ENCODE measurements around the gene FSHR. TPM values are rescaled to one million over a fixed set of nuclear protein-coding genes. Genes with fewer than 3 reads are reported as not detected.

FSHR gene
- total and polyA plus RNA-seq, 2 of the 8 experiments (the other 6 are each of a cell fraction or from before 2014, with no cell fraction given), result not detected

GRCh38 chr2:48941456-48941855, 212.9 kb downstream of the FSHR start:
- no peak overlapping the region for H2BK5ac ChIP-seq (ENCODE audit: low read depth, low read length)
- no peak overlapping the region for H2BK12ac ChIP-seq (ENCODE audit: low read depth, low read length)
- no peaks in the 10 kb centered on the region for H3K36me3 ChIP-seq (ENCODE audit: control insufficient read depth in 2 of 4, insufficient read depth in 4 of 4, low read length in 3 of 4)
- H3K27me3 ChIP-seq (replicated peaks in 1 of 4; ENCODE audit: control insufficient read depth in 3 of 4, extremely low read depth in 1 of 4, insufficient read depth in 3 of 4, low read length in 3 of 4), result no peaks in the 10 kb centered on the region
- H3K4me1 ChIP-seq (replicated peaks in 1 of 4; ENCODE audit: control insufficient read depth in 3 of 4, insufficient read depth in 4 of 4, low read length in 3 of 4), result 0 out of 7 replicates have a peak, but pooled peaks cover 0 to 2% (median 0%) of the 10 kb centered on the region in 4 experiments
- ChIA-PET CTCF (ENCODE audit: partially characterized antibody) (interaction anchor here (1.6 kb wide), 1 partner anchor 341 kb away, joined by 6 read pairs; no protein-coding TSS in a partner anchor), POLR2A (ENCODE audit: partially characterized antibody) (no interaction called here)
- H2BK15ac ChIP-seq (ENCODE audit: low read length), result no peak overlapping the region
- H4K8ac ChIP-seq (ENCODE audit: extremely low read depth, insufficient read depth, low read length), result no peak overlapping the region
- no peak overlapping the region for H3K56ac ChIP-seq (replicated peaks; ENCODE audit: insufficient read length, low read depth, low read length)
- no peaks in the 10 kb centered on the region for H4K20me1 ChIP-seq (replicated peaks in 1 of 2; ENCODE audit: control insufficient read depth in 1 of 2, insufficient read depth in 2 of 2, low read length in 2 of 2)
- no peaks in the 10 kb centered on the region for H3K79me2 ChIP-seq (ENCODE audit: control insufficient read depth in 1 of 2, insufficient read depth in 2 of 2, low read length in 2 of 2)
- H3K79me1 ChIP-seq (ENCODE audit: low read depth, low read length), result no peaks in the 10 kb centered on the region
- no peak overlapping the region for H2BK120ac ChIP-seq (replicated peaks; ENCODE audit: low read depth, low read length)
- no peak overlapping the region for H3K4me3 ChIP-seq (ENCODE audit: extremely low read depth in 1 of 4, insufficient read depth in 2 of 4, low read depth in 3 of 4, low read length in 4 of 4)
- H4K91ac ChIP-seq (replicated peaks; ENCODE audit: insufficient read length, low read length), result no peak overlapping the region
- no peak overlapping the region for H3K14ac ChIP-seq (ENCODE audit: insufficient read length)
- no peaks in the 10 kb centered on the region for H3K9me3 ChIP-seq (ENCODE audit: insufficient read depth in 2 of 2, low read depth in 1 of 2, low read length in 1 of 2)
- DNase-seq (ENCODE audit: low read depth in 1 of 2, low spot score in 2 of 2) (no peak), FAIRE-seq (no peak)
- H3K4me2 ChIP-seq (ENCODE audit: insufficient read depth in 1 of 2, low read depth in 2 of 2, low read length in 2 of 2), result no peak overlapping the region
- no peak overlapping the region for H4K5ac ChIP-seq (ENCODE audit: insufficient read length, low read depth, low read length)
- no peak overlapping the region for H3K23ac ChIP-seq (ENCODE audit: insufficient read length)
- no peak overlapping the region for H2BK20ac ChIP-seq (ENCODE audit: low read length)
- 80% methylated on average over 3 of the region's 3 CpGs; no CpG with 5 or more reads in 1 of the 2 experiments for WGBS, 2 experiments (ENCODE audit: extremely low coverage in 1 of 2, insufficient coverage in 1 of 2, insufficient read length in 1 of 2, insufficient replicate concordance in 2 of 2, low coverage in 1 of 2, low lambda C conversion rate in 2 of 2, missing lambda C conversion rate in 1 of 2)
- no peak overlapping the region for H3K4ac ChIP-seq (replicated peaks; ENCODE audit: insufficient read length, low read depth, low read length)
- H3K27ac ChIP-seq (ENCODE audit: low read depth, low read length), result no peak overlapping the region
- H2AFZ ChIP-seq (ENCODE audit: low read length), result peak overlapping the region; percentile 58; the same call in 1 of the 2 replicates
- no peak overlapping the region for H2AK5ac ChIP-seq (ENCODE audit: low read depth, low read length)
- no peak overlapping the region for H3K9ac ChIP-seq (replicated peaks in 1 of 4; ENCODE audit: extremely low read depth in 1 of 4, low read depth in 3 of 4, low read length in 3 of 4)
- H3K23me2 ChIP-seq (ENCODE audit: low read depth, low read length), result no peaks in the 10 kb centered on the region; the same call in 1 of the 2 replicates
- H3K18ac ChIP-seq (ENCODE audit: extremely low read depth, low read length), result no peak overlapping the region
- TF ChIP-seq POLR2A (IDR thresholded peaks at IDR 0.05; ENCODE audit: control extremely low read depth in 1 of 2, low read depth in 2 of 2, low read length in 2 of 2) (no peak), RNF2 (IDR thresholded peaks at IDR 0.05; ENCODE audit: borderline replicate concordance, low read depth, low read length, missing control alignments, poor library complexity, severe bottlenecking) (no peak), CBX8 (IDR thresholded peaks at IDR 0.05; ENCODE audit: borderline replicate concordance, low read depth, low read length) (no peak), SIRT6 (IDR thresholded peaks at IDR 0.05; ENCODE audit: low read length) (no peak), TEAD4 (IDR thresholded peaks at IDR 0.05; ENCODE audit: low read depth, low read length) (no peak), GTF2F1 (IDR thresholded peaks at IDR 0.05; ENCODE audit: borderline replicate concordance, low read depth, low read length) (no peak), ZNF274 (IDR thresholded peaks at IDR 0.05; ENCODE audit: borderline replicate concordance, extremely low read depth, low read length) (no peak), SP2 (IDR thresholded peaks at IDR 0.05; ENCODE audit: low read length) (no peak), TAF1 (IDR thresholded peaks at IDR 0.05; ENCODE audit: low read depth, low read length) (no peak), JUND (IDR thresholded peaks at IDR 0.05; ENCODE audit: low read length) (no peak), SP1 (IDR thresholded peaks at IDR 0.05; ENCODE audit: low read depth, low read length) (no peak), BCL11A (IDR thresholded peaks at IDR 0.05; ENCODE audit: low read depth in 2 of 2, low read length in 2 of 2) (no peak), POU5F1 (IDR thresholded peaks at IDR 0.05; ENCODE audit: low read depth, low read length) (no peak), CHD2 (IDR thresholded peaks at IDR 0.05; ENCODE audit: low read length) (no peak), ATF3 (IDR thresholded peaks at IDR 0.05; ENCODE audit: insufficient read depth, low read depth, low read length) (no peak), MAFK (IDR thresholded peaks at IDR 0.05; ENCODE audit: low read depth, low read length) (no peak)
